Neutrophil (primary cell): ENCODE measurements around the gene AKAP11.

Experiments
- H3K27ac ChIP-seq: fragments of 200-600 bp; sonication (generic); 2 replicates; pipeline ENCODE4 v1.5.1; 2016; ENCODE audit warnings: mild to moderate bottlenecking, moderate library complexity
- H3K27me3 ChIP-seq: fragments of 200-600 bp; sonication (generic); 2 replicates; pipeline ENCODE4 v1.6.0; 2016; ENCODE audit warnings: mild to moderate bottlenecking
- H3K36me3 ChIP-seq: fragments of 200-600 bp; sonication (generic); 2 replicates; pipeline ENCODE4 v1.5.1; 2017
- H3K4me1 ChIP-seq, 2 experiments: fragments of 200-600 bp in 1 of 2; sonication (generic) in 1 of 2; 1 replicate in 1 of 2; 2 replicates in 1 of 2; pipeline versions ENCODE4 v1.5.1 to v1.6.1; 2013 to 2016; ENCODE audit warnings: low read depth in 1 of 2, low read length in 1 of 2, mild to moderate bottlenecking in 1 of 2, moderate library complexity in 1 of 2; ENCODE audit not compliant: control insufficient read depth in 1 of 2, insufficient read depth in 1 of 2
- H3K4me3 ChIP-seq, 2 experiments: fragments of 200-600 bp in 1 of 2; sonication (generic) in 1 of 2; 1 replicate in 1 of 2; 2 replicates in 1 of 2; pipeline ENCODE4 v1.5.1; 2013 to 2016; ENCODE audit warnings: low read depth in 1 of 2, low read length in 1 of 2, mild to moderate bottlenecking in 1 of 2, moderate library complexity in 1 of 2
- H3K9me3 ChIP-seq: fragments of 200-600 bp; sonication (generic); 2 replicates; pipeline ENCODE4 v1.5.1; 2016
- TF ChIP-seq, protein P1 (sequence below): fragments of 200-600 bp; sonication (generic); IDR thresholded peaks from 2 replicates; pipeline ENCODE4 v1.5.1; 2016; ENCODE audit warnings: antibody characterized with exemption

The AKAP11 gene

DNA sequence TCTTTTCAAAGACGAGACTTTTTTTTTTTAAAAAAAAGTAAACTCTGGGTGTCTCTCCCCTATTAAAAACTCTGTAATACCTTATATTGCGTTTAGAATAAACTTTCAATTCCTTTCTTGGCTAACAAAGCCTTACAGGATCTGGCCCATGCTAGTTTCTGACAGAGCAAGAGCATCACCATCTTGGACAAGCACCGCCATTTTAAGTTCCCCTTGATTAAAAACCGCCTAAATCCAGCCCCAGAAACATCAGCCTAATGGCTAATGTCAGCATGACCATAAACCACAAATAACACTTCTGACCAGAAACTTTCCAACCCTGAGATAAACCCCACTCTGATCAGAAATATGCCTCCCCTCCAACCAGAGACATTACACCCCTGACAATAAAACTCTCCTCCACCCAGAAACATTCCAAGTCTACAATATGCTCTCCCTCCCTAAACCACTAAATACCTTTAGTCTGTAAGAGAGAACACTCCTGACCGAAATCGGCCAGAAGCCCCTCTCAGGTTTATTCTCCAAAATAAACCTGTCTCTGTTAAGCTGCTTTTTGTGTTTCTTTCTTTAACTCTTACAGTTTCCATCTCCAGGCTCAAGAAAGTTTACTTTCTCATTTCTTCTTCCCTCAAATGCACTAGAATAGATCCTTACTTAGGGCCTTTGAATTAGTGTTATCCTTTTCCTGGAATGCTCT, 1.6 kb upstream of the AKAP11 start:
- TF ChIP-seq, protein P1, sequence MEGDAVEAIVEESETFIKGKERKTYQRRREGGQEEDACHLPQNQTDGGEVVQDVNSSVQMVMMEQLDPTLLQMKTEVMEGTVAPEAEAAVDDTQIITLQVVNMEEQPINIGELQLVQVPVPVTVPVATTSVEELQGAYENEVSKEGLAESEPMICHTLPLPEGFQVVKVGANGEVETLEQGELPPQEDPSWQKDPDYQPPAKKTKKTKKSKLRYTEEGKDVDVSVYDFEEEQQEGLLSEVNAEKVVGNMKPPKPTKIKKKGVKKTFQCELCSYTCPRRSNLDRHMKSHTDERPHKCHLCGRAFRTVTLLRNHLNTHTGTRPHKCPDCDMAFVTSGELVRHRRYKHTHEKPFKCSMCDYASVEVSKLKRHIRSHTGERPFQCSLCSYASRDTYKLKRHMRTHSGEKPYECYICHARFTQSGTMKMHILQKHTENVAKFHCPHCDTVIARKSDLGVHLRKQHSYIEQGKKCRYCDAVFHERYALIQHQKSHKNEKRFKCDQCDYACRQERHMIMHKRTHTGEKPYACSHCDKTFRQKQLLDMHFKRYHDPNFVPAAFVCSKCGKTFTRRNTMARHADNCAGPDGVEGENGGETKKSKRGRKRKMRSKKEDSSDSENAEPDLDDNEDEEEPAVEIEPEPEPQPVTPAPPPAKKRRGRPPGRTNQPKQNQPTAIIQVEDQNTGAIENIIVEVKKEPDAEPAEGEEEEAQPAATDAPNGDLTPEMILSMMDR, result no peak
- peak overlapping the region; percentile 73 for H3K27ac ChIP-seq
- H3K4me3 ChIP-seq, result no peak overlapping the region

DNA sequence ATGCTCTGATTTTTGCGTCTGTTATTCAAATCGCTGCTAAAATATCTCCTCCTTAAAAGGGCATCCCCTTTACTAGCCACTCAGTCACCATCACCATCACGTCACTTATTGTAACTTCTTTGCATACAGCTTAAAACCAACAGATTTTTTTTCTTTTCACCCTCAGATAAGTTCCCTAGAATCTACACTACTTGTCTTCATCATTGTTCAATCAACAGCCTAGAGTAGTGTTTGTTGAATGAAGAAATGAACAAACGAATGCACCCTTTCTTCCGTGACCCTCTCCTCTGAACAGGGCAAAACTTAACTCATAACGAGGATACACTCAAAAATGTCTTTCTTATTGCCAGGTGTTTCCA, 1.1 kb upstream of the AKAP11 start:
- Histone ChIP-seq H3K9me3 (no peaks in the 10 kb centered on the region), H3K27me3 (no peaks in the 10 kb centered on the region), H3K27ac (peak overlapping the region; percentile 73), H3K4me1 (peaks cover 8 to 19% of the 10 kb centered on the region in 2 experiments), H3K4me3 (peak overlapping the region in 1 of 2 experiments; percentile 73), H3K36me3 (no peaks in the 10 kb centered on the region)
- TF ChIP-seq, protein P1, result no peak

More for the DNA sequence above, 1.6 kb upstream of the AKAP11 start:
- Histone ChIP-seq H3K9me3 (no peaks in the 10 kb centered on the region), H3K4me1 (peaks cover 8 to 19% of the 10 kb centered on the region in 2 experiments), H3K27me3 (no peaks in the 10 kb centered on the region), H3K36me3 (no peaks in the 10 kb centered on the region)

DNA sequence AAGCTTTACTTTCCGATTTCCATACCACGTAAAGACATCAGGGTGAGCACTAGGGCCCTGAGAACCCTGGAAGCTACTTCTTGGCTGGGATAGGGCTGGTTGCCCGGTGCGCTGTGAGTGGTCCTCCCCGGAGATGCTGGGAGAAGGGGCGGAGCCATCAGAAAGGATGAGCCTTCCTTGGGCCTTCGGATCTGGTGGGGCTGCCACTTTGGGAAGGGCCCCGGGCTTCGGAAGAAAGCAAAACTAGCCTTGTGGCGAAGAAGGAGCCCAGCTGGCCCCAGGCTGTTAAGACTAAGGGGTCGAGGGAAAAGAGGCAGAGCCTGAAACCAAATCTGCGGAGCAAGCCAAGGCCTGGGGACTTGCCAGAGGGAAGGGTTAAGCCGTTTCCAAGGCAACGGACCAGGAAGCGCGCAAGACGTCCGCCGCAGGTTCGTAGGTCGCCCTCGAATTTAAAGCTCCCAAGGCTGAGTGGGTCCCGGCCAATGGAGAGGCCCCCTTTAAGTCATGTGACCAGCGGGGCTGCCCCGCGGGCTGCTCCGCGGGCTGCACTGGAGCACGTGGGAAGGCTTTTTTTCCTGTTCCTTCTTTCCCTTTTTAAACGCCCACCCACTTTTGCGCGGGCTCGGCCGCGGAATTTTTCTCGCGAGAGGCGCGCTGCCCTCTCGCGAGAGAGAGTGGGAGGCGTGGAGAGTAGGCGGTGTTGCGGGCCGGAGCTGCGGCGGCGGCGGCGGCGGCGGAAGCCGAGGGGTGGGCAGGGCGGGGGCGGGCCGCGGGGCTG, 426 bp upstream of the AKAP11 start:
- no peaks in the 10 kb centered on the region for H3K9me3 ChIP-seq
- peaks cover 8 to 19% of the 10 kb centered on the region in 2 experiments for H3K4me1 ChIP-seq
- H3K27ac ChIP-seq, result peak overlapping the region; percentile 73
- TF ChIP-seq, protein P1, result no peak
- H3K4me3 ChIP-seq, result peak overlapping the region; percentile 73 to 89
- H3K36me3 ChIP-seq, result no peaks in the 10 kb centered on the region
- no peaks in the 10 kb centered on the region for H3K27me3 ChIP-seq

DNA sequence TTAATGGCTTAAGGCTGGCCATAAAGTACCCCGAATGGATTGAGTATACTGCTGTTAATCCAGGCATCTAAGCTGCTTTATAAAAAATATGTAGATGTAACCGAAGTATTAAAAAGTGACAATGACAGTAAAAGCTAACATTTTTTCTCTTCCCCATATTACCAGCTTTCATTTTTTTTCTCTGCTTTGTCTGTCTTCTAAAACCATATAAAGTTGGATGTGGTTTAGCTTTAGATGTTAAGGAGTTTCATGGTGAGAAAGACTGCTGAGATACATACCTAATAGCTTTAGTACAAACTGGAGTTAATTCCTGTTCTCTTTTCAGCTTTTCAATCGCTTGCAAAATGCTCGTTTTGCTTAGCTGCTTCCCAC, 838 bp downstream of the AKAP11 start:
- Histone ChIP-seq H3K27me3 (no peaks in the 10 kb centered on the region), H3K27ac (no peak overlapping the region), H3K9me3 (no peaks in the 10 kb centered on the region), H3K4me3 (peak overlapping the region; percentile 73 to 89), H3K4me1 (peaks cover 8 to 19% of the 10 kb centered on the region in 2 experiments), H3K36me3 (no peaks in the 10 kb centered on the region)
- TF ChIP-seq, protein P1, result no peak

DNA sequence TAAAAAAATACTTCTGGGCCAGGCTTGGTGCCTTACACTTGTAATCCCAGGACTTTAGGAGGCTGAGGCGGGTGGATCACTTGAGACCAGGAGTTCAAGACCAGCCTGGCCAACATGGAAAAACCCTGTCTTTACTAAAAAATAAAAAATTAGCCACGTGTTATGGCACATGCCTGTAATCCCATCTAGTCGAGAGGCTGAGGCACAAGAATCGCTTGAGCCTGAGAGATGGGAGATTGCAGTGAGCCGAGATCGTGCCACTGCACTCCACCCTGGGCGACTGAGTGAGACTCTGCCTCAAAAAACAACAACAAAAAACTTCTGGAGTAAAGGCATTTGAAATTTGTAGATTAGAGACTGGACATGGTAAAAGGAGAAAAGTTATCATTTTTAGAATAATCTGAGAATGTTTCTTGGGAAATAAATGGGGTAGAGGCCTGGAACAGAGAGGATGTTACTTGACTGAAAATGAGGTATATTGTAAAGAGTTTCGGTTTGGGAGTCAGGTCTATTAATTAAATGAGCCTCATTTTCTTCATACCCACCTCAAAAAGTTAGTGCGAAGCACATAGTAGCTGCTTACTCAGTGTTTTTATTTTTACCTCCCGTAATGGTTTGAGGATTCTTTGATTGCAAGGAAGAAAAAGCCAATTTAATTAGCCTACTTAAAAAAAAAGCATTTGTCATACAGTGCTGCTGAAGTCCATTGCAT, 2.6 kb downstream of the AKAP11 start:
- Histone ChIP-seq H3K36me3 (no peaks in the 10 kb centered on the region), H3K4me3 (no peak overlapping the region), H3K27ac (no peak overlapping the region), H3K27me3 (no peaks in the 10 kb centered on the region), H3K4me1 (peaks cover 13 to 22% of the 10 kb centered on the region in 2 experiments), H3K9me3 (no peaks in the 10 kb centered on the region)
- TF ChIP-seq, protein P1, result no peak
